ENCODE measurements around the gene OTUB1.
A peak's percentile ranks its signal among the peaks of the same experiment; 100 is the strongest.
"Not testable (repeated sequence)": the region's sequence is repeated elsewhere in the genome, so short reads cannot be mapped to it uniquely, and the experiment has no call there.

Gene OTUB1

GRCh38 chr11:63986156-63986931 lies at the start of gene OTUB1:
Gene OTUB1 (plus strand): TSS chr11:63986438. CDS start chr11:63986457, 19 bp downstream.
- peak within 1 kb of the TSS; percentile 74 to 97 (median 92) for H3K27ac ChIP-seq
- peak within 1 kb of the TSS; percentile 68 to 99 (median 88) for H3K4me3 ChIP-seq

GRCh38 chr11:63937713-63938478 lies 48.3 kb upstream of the OTUB1 start:
- peak overlapping the region; percentile 53 to 86 (median 70) for H3K4me3 ChIP-seq
- peak overlapping the region in 13 of 21 experiments; percentile 2 to 84 (median 71) for H3K27ac ChIP-seq

GRCh38 chr11:63938479-63939396 lies 47.5 kb upstream of the OTUB1 start, which contains the start of gene NAA40:
Gene NAA40 (plus strand): TSS chr11:63939002. CDS start chr11:63939097, 95 bp downstream.
- Histone ChIP-seq H3K27ac (peak within 1 kb of the TSS in 19 of 21 experiments; percentile 2 to 84 (median 70)), H3K4me3 (peak within 1 kb of the TSS; percentile 53 to 86 (median 70))

- H3K27ac ChIP-seq: peak overlapping the region in 18 of 21 experiments; percentile 2 to 84 (median 70)
- peak overlapping the region; percentile 53 to 86 (median 70) for H3K4me3 ChIP-seq
Observed at GRCh38 chr11:63939397-63939891, 46.8 kb upstream of the OTUB1 start.

- no peak overlapping the region for H3K4me3 ChIP-seq
- H3K27ac ChIP-seq: peak overlapping the region in 1 of 21 experiments; percentile 29
Observed at GRCh38 chr11:63940786-63941185, 45.5 kb upstream of the OTUB1 start.

- no peak overlapping the region for H3K4me3 ChIP-seq
- H3K27ac ChIP-seq: no peak overlapping the region
Observed at GRCh38 chr11:63941901-63942300, 44.3 kb upstream of the OTUB1 start.

- Histone ChIP-seq H3K4me3 (no peak overlapping the region), H3K27ac (peak overlapping the region in 1 of 21 experiments; percentile 25)
Observed at GRCh38 chr11:63942803-63943202, 43.4 kb upstream of the OTUB1 start.

GRCh38 chr11:63944987-63945386 lies 41.3 kb upstream of the OTUB1 start:
- H3K27ac ChIP-seq: peak overlapping the region in 11 of 21 experiments; percentile 22 to 84 (median 44)
- no peak overlapping the region for H3K4me3 ChIP-seq

GRCh38 chr11:63945477-63946163 lies 40.6 kb upstream of the OTUB1 start:
- H3K4me3 ChIP-seq: no peak overlapping the region
- peak overlapping the region in 11 of 21 experiments; percentile 22 to 84 (median 44) for H3K27ac ChIP-seq

GRCh38 chr11:63951779-63952536 lies 34.3 kb upstream of the OTUB1 start:
- Histone ChIP-seq H3K27ac (peak overlapping the region in 18 of 21 experiments; percentile 9 to 85 (median 60)), H3K4me3 (no peak overlapping the region)

GRCh38 chr11:63952570-63952969 lies 33.7 kb upstream of the OTUB1 start:
- Histone ChIP-seq H3K27ac (peak overlapping the region in 15 of 21 experiments; percentile 9 to 85 (median 59)), H3K4me3 (no peak overlapping the region)

GRCh38 chr11:63958008-63958407 lies 28.2 kb upstream of the OTUB1 start:
- Histone ChIP-seq H3K27ac (peak overlapping the region in 4 of 21 experiments; percentile 13 to 36 (median 28)), H3K4me3 (no peak overlapping the region)

GRCh38 chr11:63961608-63962412 lies 24.4 kb upstream of the OTUB1 start:
- Histone ChIP-seq H3K4me3 (no peak overlapping the region), H3K27ac (peak overlapping the region in 5 of 21 experiments; percentile 14 to 72 (median 46))

GRCh38 chr11:63963895-63964294 lies 22.3 kb upstream of the OTUB1 start:
- H3K27ac ChIP-seq, H3K4me3 ChIP-seq: not testable (repeated sequence)

- Histone ChIP-seq H3K27ac (no peak overlapping the region), H3K4me3 (no peak overlapping the region)
Observed at GRCh38 chr11:63966444-63966843, 19.8 kb upstream of the OTUB1 start.

- H3K27ac ChIP-seq: no peak overlapping the region
- H3K4me3 ChIP-seq: no peak overlapping the region
Observed at GRCh38 chr11:63969461-63969860, 16.8 kb upstream of the OTUB1 start.

GRCh38 chr11:63970902-63971301 lies 15.3 kb upstream of the OTUB1 start:
- H3K4me3 ChIP-seq: no peak overlapping the region
- no peak overlapping the region for H3K27ac ChIP-seq

Measured in skin epidermis (tissue), 12 donors.